ENCODE results near the gene GRM2. TPM values are rescaled to one million over a fixed set of nuclear protein-coding genes. Genes with fewer than 3 reads are reported as not detected.

The GRM2 gene
- total RNA-seq, 1 experiment from 2014 or later = 1.9 TPM

GRCh38 chr3:51703761-51704510, 2.9 kb upstream of the GRM2 start:
- Histone ChIP-seq H3K79me1 (ENCODE audit: insufficient read depth, low read depth, low read length, poor library complexity, severe bottlenecking) (no peaks in the 10 kb centered on the region), H3K9ac (ENCODE audit: extremely low read depth, insufficient read length, low read length) (no peak overlapping the region), H3K14ac (ENCODE audit: insufficient read depth, low read length) (no peak overlapping the region), H2BK120ac (ENCODE audit: low read depth, low read length, poor library complexity, severe bottlenecking) (no peak overlapping the region), H2BK5ac (ENCODE audit: insufficient read length, low read length) (no peak overlapping the region), H3T11ph (ENCODE audit: low read length) (no peak overlapping the region), H2BK20ac (ENCODE audit: low read depth, low read length, poor library complexity, severe bottlenecking) (no peak overlapping the region), H4K20me1 (ENCODE audit: control insufficient read depth, insufficient read depth, insufficient read length) (no peaks in the 10 kb centered on the region), H2AK5ac (ENCODE audit: insufficient read length, low read length) (no peak overlapping the region), H3K23me2 (ENCODE audit: insufficient read length, low read depth, low read length, poor library complexity, severe bottlenecking) (peaks cover 7% of the 10 kb centered on the region), H3K18ac (ENCODE audit: insufficient read length, low read depth, low read length) (no peak overlapping the region), H3K79me2 (ENCODE audit: insufficient read depth, low read length) (no peaks in the 10 kb centered on the region), H2BK12ac (ENCODE audit: insufficient read length, low read depth, low read length) (no peak overlapping the region), H4K91ac (ENCODE audit: insufficient read length, low read depth, low read length) (no peak overlapping the region), H4K8ac (replicated peaks; ENCODE audit: insufficient read length, low read depth, low read length) (no peak overlapping the region), H3K56ac (ENCODE audit: insufficient read length, low read depth, low read length) (no peak overlapping the region), H4K5ac (ENCODE audit: insufficient read length, low read depth, low read length) (no peak overlapping the region), H3K9me3 (ENCODE audit: control insufficient read depth, low read depth, low read length) (no peaks in the 10 kb centered on the region), H3K27me3 (ENCODE audit: insufficient read depth, low read length) (peaks cover 17% of the 10 kb centered on the region; the same call in 1 of the 2 replicates), H3K4me2 (ENCODE audit: insufficient read depth, insufficient read length, low read length) (no peak overlapping the region), H3K4ac (ENCODE audit: low read depth, low read length) (no peak overlapping the region), H3K4me1 (ENCODE audit: insufficient read depth, low read length) (no peaks in the 10 kb centered on the region; the same call in 1 of the 2 replicates), H3K27ac (ENCODE audit: insufficient read length, low read depth, low read length) (no peak overlapping the region), H2BK15ac (ENCODE audit: low read depth, low read length) (no peak overlapping the region), H2AFZ (ENCODE audit: low read length) (no peak overlapping the region), H3K23ac (ENCODE audit: insufficient read length, low read depth, low read length) (no peak overlapping the region)
- Mint-ChIP-seq H3K27ac (no peak overlapping the region; a peak in 1 of 7 replicates), H3K36me3 (ENCODE audit: insufficient read depth in 1 of 3, low read depth in 3 of 3) (peaks cover 3 to 8% (median 3%) of the 10 kb centered on the region in 3 experiments; a peak in 4 of 7 replicates), H3K9me3 (no peaks in the 10 kb centered on the region; a peak in 1 of 5 replicates), H3K4me3 (peak overlapping the region in 1 of 2 experiments; percentile 64; a peak in 3 of 5 replicates), H3K4me1 (peaks cover 22 to 44% of the 10 kb centered on the region in 2 experiments), H3K27me3 (ENCODE audit: low read depth) (peaks cover 30% of the 10 kb centered on the region)
- no CpG with 5 or more reads among the region's 12 CpGs for WGBS (ENCODE audit: extremely low coverage, insufficient read length, low lambda C conversion rate)
- no peak for TF ChIP-seq CTCF (conservative IDR thresholded peaks at IDR 0.05)
- DNase-seq = no peak
